Suppressor macrophage treated with lipopolysaccharide for 1 hour (primary cell): ENCODE measurements around the gene TNNI3K.

ENCODE experiments used
- DNase-seq, 3 donors: peaks; one replicate each; pipeline ENCODE4 v3.0.0-alpha.2; 2020 to 2022

TNNI3K gene

DNA sequence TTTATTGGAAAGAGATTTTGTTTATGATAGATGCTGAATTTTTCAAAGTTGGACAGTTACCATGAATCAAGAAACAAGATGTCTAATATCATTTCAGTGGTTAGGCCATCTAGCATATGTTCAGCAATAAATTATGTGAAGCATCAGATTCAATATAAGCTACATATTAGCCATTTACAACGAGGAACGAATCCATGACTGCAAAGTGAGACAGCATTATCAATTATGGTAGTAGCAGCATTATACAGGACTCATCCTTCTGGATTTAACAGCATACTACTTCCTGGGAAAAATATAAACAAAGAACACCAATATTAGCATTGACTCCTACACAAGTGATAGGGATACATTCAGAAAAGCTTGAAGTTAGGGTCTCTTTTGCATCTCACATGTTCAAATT is 218.1 kb downstream of the TNNI3K start:
- DNase-seq = no peak

DNA sequence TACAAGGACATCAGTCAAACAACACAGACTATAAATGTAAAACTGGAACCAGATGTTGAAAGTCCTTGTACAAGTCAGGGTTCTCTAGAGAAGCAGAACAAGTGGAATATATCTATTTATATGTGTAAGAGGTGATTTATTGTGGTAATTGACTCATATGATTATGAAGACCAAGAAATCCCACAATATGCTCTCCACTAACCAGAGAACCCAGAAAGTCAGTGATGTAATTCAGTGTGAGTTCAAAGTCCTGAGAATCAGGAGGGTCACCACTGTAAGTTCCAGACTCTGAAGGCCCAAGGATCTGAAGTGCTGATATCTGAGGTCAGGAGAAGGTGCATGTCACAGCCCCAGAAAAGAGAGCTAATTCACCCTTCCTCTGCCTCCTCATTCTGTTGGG is 220.2 kb downstream of the TNNI3K start:
- DNase-seq = no peak

DNA sequence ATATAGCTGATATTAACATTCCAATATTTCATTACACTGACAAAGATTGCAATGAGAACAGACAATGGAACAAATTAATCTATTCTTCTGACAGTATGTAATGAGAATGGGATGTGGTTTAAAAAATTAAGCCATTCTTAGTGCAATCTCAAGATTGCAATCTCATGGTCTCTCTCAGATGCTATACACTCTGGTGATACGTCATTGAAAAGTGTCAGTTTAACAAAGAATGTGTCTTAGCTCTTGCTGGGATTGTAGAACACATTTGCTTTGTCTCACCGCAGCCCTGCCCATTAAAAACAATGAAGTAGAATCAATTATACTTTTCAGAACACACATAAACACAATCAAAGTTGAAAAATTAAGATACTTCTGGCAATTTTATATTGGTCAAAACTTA is 222.1 kb downstream of the TNNI3K start:
- DNase-seq = no peak

DNA sequence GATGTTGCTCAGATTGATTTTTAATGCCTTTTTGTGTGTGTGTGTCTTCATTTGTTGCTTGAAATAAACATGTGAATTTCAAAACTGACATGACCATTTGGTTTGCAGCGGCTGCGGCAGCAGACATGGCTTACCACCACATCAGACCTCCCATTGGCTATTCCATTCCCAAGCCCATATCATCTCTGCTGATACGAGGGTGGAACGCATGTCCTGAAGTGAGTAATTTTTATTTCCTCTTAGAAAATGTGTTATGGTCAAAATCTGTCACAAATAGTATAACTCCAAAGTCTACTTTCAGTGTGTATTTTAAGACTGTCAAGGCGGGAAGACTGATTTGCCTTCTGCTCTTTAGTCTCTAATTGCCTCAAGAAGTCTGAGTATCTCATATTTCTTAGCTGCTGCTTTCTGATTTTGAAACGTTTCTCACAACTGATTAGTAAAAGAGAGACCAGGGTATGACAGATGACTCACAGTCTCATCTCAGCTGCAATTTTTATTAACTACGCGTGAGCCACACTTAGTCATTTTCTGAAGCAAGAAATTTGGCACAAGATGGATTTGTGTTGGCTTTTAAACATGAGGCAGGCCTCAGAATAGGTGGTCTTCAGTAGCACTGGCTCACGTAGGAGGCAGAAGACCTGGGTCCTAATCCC is 228.3 kb downstream of the TNNI3K start:
- no peak for DNase-seq

DNA sequence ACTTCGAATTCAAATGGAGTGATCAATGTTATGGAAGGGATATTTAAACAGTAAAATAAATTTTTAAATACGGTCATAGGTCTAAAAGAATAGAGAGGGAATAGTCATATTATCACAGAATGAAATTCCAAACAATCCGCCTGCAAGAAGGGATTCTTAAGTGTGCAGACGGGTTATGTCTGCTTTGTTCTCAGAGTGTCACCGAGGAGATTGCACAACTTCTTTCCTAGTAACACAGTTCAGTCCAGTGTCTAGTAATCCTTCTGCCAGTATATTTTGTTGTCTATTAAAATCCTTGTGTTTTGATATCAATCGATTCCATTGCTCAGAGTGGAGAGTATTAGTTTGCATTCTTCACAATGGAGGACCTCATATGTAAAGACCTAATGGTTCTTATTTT is 228.8 kb downstream of the TNNI3K start:
- no peak for DNase-seq

DNA sequence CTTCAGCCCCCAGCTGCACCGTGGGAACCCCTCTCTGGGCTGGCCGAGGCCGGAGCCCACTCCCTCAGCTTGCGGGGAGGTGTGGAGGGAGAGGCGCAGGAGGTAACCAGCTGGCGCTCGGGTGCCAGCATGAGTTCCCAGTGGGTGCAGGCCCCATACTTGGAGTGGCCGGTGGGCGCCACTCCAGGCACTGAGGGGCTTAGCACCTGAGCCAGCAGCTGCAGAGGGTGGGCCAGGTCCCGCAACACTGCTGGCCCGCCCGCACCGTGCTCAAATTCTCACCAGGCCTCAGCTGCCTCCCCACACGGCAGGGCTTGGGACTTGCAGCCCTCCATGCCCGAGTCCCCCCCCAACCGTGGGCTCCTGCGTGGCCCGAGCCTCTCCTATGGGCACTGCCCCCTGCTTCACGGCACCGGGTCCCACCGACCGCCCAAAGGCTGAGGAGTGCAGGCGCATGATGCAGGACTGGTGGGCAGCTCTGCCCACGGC is 230.1 kb downstream of the TNNI3K start:
- DNase-seq = no peak

DNA sequence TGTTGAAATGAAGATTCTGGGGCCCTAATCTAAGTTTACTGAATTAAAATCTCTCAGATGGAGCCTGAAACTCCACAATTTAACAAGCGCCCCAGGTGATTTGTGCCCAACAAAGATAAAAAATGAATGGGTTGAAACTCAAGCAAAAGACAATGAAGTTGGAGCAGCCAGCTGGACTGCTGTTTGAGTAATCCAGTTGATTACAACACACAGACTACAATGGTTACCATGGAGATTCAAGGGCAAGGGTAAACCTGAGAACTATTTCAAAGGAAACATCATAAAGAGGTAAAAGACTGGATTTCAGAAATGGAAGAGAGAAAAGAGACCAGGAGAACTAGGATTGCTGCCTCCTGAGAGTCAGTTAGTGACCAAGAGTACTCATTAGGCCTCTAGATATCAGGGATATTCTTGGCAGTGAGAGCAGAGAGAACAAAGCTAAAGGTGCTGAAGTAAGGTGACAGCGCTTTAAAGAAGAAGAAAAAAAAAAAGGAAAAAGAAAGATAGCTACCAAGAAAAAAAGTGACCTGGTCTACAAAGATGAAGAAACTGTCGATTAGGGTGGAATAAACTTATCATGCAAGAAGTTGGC is 232.7 kb downstream of the TNNI3K start:
- DNase-seq = no peak

DNA sequence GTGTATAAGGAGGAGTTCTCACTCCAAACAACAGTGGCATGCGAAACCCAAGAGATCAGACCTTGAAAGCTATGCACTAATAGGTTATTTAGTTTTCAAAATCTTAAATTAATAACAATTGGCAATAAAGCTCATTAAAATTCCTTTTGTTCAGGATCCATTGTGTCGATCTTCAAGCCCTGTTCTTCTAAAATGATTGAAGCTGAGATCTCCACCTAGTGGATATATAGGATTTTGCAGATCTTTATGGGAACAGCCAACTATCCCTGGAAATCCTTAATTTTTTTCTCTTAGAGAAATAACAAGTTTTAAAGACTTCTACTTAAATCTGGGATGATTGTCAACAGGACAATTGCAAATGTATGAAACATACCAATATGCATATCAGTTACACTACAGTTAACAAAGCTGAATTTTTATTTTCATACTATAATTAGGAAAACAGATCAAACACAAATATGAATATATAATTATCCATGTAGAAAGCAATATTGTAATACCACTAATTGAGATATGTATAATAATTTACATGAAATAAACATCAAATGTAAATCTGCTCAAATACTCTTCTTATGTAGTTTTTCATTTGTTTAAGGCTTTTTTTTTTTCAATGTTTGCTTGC is 233.9 kb downstream of the TNNI3K start:
- peak; percentile 6 to 35 (median 32) for DNase-seq

DNA sequence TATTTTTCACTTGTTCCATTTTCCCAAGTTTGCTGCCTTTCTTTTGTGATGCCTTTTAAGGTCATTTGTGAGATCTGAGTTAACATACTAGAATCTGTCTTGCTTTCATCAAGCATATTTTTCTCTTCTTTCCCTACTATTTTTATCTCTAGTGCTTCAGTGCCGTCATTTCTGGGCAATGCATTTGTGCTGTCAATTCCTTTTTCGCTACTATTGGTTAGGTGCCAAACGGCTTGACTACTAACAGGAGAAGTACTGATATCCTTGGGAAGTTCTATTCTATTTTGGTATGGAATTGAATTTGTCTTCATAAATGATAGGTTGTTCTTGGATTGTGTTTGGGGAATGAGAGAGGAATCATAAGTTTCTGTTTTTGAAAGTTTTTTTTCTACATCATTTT is 235.1 kb downstream of the TNNI3K start:
- no peak for DNase-seq

DNA sequence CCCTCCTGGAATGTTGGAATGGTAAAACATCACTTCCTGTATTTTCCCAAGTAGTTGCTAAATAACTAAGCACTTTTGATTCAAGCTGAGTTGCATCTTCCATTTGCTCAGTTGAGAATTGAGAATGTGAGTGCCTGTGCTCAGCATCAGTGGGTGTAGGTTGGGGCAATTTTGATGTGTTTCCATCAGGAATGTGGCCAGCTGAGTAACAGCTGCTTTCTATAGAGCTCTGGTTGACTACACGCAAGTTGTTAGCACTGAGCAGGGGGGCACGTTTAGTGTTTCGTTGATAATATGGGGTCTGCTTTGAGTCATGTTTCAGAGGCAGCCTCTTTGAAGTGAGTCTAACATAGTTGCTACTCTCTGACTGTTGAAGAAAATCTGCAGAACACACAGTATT is 235.7 kb downstream of the TNNI3K start:
- DNase-seq = no peak

DNA sequence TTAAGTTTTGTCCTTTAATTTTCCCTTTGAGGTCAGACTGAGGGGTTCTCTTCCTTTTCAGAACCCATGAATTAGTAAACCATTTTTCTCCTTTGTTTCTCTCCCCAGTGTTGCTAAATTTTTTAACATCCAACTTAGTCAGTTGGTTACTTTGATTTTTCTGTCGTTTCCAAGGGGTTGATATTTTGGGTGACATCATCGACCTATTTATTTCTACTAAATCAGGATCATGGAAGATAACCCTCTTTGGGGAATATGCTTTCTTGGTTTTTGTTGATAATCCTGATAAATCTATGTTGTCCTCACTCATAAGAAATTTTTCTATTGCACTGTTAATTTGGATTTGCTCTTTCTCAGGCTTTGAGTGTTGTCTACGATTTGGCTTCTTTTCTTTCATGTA is 236.3 kb downstream of the TNNI3K start:
- no peak for DNase-seq

DNA sequence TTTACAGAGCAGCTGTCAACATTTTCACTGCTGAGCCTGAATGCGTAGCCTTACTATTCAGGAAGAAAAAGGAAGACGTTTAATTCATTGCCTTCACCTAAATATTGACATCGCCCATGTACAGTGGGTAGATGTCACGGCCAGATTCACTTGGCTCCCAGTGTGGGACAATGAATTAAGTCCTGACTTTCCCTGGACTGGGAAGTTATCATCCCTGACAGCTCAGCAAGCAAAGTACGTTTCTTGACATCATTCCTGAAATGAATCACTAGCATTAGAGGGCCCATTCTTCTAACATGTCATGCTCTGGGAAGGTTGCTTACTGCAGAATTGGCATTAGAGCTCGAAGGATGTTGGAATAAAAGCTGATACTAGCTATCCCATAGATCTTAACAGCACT is 239.4 kb downstream of the TNNI3K start:
- no peak for DNase-seq

DNA sequence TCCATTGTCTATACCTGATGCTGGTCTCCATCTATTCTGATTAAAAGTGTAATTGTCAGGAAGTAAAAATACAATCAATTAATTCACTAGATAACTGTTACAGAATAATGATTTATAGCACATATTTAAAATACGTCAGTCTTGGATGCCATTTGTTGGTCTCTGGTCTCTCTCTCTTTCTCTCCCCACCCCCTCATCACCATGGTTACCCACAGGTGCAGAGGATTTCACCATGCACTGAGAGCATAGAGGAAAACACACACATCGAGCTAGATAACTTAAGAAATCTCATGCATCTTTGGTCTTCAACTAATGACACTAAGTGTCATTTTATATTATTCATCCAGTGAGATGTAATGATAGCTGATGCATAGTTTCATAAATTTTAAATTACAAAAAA is 243.8 kb downstream of the TNNI3K start:
- DNase-seq = no peak

DNA sequence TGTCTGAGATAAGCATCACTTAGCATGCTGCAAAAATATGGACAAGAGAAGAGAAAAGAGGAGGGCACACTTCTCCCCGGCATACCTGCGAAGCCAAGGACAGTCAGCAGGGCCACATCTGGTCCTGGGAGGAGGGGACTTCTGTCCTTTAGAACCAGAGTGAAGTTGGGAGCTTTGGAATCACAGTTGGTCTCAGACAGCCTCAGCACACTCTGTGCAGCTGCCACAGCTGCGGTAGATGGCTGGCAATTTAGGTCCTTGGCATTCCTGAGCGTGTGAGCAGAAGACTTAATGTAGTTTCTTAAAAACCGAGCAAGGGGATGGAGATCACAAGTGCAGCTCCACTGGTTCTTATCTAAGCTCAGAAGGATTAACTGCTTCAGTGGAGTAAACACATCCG is 244.9 kb downstream of the TNNI3K start:
- no peak for DNase-seq

DNA sequence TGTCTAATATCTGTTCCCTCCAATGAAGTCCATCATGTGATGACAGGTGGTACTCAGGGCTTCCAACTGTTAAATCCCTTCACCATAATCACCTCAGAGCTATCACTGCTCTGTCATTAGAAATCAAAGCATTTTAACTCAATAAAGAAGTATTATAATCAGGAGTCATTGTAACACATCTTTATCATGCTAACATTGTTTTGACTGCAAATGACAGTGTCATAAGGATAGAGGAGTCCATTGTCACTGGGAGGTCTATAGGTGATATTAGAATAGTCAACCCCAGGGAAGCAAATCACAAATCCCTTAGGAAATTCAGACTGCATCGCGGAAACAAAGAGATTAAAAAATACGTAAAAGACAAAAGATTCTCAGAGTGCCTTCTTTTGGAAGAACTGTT is 246.4 kb downstream of the TNNI3K start:
- no peak for DNase-seq

DNA sequence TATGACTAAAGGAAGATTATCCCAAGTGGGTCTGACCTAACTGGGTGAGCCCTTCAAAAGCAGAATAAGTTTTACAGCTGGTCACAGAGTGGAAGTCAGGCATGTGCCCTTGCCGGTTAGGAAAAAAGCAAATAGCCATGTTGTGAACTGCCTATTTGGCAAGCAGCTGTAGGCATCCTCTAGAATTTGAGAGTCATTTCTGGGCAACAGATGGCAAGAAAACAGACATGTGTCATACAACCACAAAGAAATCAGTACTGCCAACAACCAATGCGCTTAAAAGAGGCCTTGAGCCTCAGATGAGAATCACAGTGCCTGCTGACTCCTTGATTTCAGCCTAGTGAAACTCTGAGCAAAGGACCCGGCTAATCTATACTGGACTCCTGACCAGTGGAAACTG is 250.4 kb downstream of the TNNI3K start:
- no peak for DNase-seq

DNA sequence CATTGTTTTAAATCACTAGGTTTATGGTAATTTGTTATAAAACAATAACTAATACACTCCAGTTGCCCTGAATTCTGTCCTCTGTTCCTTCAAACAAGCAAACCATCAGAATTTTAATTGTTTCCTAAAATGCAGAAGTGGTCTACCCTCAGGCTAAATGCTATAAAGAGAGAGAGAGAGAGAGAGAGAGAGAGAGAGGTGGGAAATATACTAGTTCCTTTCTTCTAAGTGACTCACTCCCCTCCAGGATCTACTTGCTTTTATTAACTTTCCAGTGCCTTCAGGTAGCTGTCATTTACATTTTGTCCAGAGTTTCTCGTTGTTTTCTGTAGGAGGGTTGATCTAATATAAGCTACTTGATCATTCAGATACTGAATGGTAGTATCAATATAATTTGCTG is 250.8 kb downstream of the TNNI3K start:
- no peak for DNase-seq

DNA sequence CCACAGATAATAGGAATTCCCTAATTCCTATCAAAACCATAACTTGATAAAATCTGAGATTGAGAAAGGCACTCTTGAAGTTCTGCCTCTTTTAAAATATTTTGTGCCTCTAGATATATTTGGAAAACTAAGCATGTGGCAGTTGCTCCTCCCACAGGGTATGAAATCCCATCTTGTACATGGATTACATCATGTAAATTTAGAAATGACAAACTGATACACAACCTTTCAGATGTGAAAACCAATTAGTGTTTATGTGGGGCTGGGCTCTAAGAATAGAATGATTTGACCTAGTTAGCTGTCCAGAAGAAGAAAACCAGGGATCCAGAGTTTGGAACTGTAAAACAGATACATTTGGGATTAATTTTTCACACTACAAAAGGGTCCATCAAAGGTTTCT is 261.5 kb downstream of the TNNI3K start:
- no peak for DNase-seq

DNA sequence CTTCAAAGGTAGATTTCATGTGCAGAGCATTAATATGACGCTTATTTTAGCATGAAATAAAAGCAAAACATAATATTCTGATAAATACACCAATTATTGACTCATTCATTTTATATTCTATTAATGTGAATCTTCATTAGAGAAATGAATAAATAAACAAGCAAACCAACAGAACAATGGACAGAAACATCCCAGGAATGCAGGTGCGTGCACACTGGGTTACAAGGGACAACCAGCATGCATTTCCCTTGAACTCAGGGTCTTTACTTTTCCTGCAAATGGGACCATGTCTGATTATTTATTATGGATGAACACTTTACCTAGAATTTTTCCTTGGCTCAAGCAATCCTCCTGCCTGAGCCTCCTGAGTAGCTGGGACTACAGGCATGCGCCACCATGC is 263.7 kb downstream of the TNNI3K start:
- DNase-seq = no peak

DNA sequence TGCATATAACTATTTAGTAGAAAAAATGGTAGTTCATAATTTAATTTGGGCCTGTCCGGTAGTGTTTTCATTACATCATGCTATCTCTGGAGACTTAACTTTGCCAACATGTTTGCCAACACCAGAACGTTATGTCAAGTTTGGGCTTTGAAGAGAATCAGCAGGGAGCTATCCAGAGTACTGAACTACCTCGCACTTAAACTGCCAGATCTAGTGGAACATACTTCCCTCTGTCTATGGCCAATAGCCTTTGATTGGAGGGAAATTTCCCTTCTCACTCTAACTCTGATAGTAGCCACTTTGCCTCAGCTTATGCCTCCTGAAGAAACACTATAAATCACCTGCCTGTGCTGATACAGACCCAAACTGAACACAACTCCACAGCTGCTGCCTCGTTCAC is 267.2 kb downstream of the TNNI3K start:
- peak in 2 of 3 donors; percentile 1 to 3 for DNase-seq

DNA sequence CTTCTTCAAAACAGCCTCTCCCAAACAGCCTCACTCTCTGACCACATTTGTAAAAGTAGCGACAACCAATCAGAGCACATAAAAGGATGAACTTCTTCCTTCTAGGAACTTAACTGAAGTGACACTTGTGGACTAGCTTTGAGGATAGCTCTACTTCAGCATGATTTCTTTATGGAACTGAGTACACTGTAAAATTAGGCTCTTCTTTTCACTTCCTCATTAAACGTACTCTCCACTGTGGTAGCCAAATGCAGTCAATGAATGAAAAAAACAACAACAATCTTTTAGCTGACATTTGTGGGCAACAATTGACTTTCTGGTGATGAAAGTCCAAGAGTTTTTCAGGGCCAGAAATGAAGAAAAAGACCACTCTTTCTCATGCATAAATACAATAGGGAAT is 267.7 kb downstream of the TNNI3K start:
- DNase-seq = no peak

DNA sequence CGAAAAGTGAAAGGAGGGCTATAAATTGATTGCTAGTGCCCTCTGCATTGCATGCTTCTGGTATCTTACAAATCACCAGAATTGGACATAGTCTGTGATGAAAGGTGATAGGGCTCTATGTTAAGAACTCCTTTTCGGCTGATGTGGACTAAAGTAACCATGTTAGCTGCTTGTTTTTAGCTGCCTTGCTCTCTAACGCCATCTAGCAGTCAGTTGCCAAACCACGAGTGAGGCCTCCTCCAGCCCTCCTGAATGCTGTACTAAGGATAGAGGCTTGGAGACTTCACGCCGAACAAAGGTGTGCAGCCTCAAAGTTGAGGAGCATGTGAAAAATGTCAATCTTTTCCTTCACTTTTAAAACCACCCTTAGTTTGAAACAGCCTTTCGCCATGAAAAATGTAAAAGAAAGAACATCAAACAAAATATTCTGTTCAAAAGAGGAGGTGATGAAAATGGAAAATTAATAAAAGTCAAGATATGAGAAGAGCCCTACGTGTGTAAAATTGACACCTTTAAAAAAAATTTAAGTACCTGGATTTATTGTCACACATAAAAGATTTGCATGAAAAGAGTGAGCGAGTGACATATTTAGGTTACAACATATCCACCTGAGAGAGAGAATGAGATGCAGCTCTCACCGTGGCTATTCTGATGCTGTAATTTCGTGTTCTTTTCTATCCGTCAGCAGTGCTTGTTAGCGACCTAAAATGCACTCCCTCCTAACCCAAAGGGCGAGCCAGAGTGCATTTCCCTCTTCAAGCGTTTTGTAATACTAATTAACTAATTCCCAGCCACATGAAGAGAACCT is 269.1 kb downstream of the TNNI3K start:
- peak; percentile 22 to 31 (median 24) for DNase-seq

DNA sequence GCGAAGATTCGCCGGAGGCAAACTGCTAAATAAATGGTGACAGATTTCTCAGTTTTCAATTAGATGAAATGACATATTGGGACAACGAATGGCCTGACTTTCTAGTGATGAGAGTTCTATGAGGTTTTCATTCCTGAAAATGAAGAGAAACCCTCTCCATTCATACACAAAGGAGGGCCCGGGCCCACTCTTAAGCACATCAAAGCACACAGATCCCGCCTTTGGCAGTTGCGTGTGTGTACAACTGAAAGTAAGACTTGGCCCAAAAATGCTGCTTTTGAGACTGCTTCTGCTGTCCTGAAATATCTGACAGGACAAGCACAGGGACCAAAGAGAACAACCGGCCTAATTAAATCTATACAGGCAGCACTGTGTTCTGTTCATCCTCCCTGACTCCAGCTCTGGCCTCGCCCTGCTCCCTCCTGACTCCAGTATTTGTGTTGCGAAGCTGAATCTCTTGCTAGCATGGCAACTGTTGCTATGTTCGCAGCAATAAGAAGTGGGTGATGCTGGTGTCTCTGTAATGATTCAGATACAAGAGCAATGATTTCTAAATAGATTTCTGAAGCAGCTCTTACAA is 269.8 kb downstream of the TNNI3K start:
- no peak for DNase-seq
